Activated naive CD4-positive, alpha-beta T cell treated with anti-CD3 and anti-CD28 coated beads, Interleukin-2, amount 10 ng/mL, durations not matched to agents 7 days and 5 days (primary cell): Measurements from ENCODE around the gene PPIL4.
"Not testable (repeated sequence)": the region's sequence is repeated elsewhere in the genome, so short reads cannot be mapped to it uniquely, and the experiment has no call there.

Experiments
- CTCF ChIA-PET: fragments of 350-600 bp; sonication (Branson Sonifier 250); formaldehyde crosslinking; loops from one replicate; lab custom pipeline; 2021; ENCODE audit warnings: antibody characterized with exemption; lab: Charles Lee
- DNase-seq: peaks from one replicate; pipeline ENCODE4 v3.0.0-alpha.2; 2020
- H3K27ac Mint-ChIP-seq: one replicate; pipeline ENCODE4 v1.8.0; 2021; ENCODE audit warnings: mild to moderate bottlenecking, moderate library complexity, mixed read lengths
- H3K27me3 Mint-ChIP-seq: one replicate; pipeline ENCODE4 v1.8.0; 2021; ENCODE audit warnings: mild to moderate bottlenecking, mixed read lengths
- H3K36me3 Mint-ChIP-seq: one replicate; pipeline ENCODE4 v1.8.0; 2021; ENCODE audit warnings: mixed read lengths
- H3K4me1 Mint-ChIP-seq: one replicate; pipeline ENCODE4 v1.8.0; 2021; ENCODE audit warnings: mixed read lengths
- H3K4me3 Mint-ChIP-seq: one replicate; pipeline ENCODE4 v1.8.0; 2021; ENCODE audit warnings: mild to moderate bottlenecking, moderate library complexity, mixed read lengths
- H3K9me3 Mint-ChIP-seq: one replicate; pipeline ENCODE4 v1.8.0; 2021; ENCODE audit warnings: mixed read lengths

The PPIL4 gene

DNA sequence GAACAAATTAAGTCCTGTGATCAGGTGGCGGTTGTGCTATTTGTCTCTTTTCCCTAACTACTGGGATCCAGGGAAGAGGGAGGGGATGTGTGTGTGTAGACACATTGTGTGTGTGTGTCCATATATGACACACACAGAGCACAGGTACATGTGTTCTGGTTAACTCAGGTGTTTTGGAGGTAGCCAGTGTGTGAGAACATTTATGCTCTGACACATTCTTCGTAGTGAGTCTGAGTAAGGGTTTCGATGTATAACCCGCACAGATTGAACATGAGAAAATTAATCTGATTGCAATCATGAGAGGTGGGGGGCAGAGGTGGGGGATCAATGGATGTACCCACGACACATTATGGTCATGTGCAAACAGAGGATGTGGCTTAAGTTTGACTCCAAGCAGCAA is 73.6 kb downstream of the PPIL4 start:
- CTCF ChIA-PET, result interaction anchor here (1.1 kb wide), 1 partner anchor 10 kb away, joined by 3 read pairs; no protein-coding TSS in a partner anchor
- no peak overlapping the region for H3K4me3 Mint-ChIP-seq
- DNase-seq, result no peak
- H3K4me1 Mint-ChIP-seq, result peaks cover 46% of the 10 kb centered on the region
- no peaks in the 10 kb centered on the region for H3K27me3 Mint-ChIP-seq
- H3K27ac Mint-ChIP-seq, result peak overlapping the region; percentile 39
- H3K36me3 Mint-ChIP-seq, result peaks cover 24% of the 10 kb centered on the region
- no peaks in the 10 kb centered on the region for H3K9me3 Mint-ChIP-seq

DNA sequence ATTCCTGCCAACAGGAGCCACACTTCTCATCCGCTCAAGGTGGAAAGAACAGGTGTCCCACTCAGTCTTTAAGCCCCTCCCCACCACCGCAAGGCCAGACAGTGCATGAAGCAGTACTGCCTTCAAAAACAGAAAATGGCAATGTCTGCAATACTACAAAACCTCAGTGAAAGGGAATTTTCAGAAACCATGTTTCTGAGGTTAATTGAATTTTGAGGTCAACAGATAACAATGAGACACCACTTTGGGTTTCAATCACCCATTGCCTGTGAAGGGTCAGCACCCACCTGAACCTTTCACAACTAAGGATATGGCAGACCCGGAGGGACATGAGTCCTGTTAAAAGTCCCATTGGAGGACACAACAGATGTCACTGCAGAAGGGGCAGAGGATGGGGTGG is 74.0 kb downstream of the PPIL4 start:
- H3K27ac Mint-ChIP-seq, result peak overlapping the region; percentile 52
- H3K9me3 Mint-ChIP-seq, result no peaks in the 10 kb centered on the region
- no peak overlapping the region for H3K4me3 Mint-ChIP-seq
- H3K4me1 Mint-ChIP-seq, result peaks cover 43% of the 10 kb centered on the region
- no peaks in the 10 kb centered on the region for H3K27me3 Mint-ChIP-seq
- DNase-seq, result no peak
- CTCF ChIA-PET, result interaction anchor here (1.1 kb wide), 1 partner anchor 9 kb away, joined by 3 read pairs; no protein-coding TSS in a partner anchor
- peaks cover 21% of the 10 kb centered on the region for H3K36me3 Mint-ChIP-seq

DNA sequence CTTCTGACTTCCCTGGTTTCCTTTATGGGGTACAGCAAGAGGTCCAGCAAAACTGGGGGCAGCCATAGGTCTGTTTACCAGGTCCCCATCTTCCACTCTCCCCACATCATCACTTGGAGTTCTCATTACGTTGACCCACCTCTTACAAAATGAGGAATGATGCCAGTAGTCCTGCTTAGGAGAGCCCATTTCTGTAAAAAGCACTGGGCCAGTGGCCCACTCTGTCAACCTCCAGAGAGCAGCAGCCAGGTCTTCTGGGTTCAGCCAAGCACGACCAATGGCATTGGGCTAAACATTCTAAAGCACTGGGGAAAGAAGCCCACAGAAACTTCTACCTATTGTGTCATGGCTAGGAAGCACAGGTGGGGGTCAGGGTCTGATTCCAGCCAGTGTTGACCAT is 74.9 kb downstream of the PPIL4 start:
- Mint-ChIP-seq H3K36me3 (peaks cover 20% of the 10 kb centered on the region), H3K9me3 (no peaks in the 10 kb centered on the region), H3K27me3 (no peaks in the 10 kb centered on the region), H3K4me1 (peaks cover 43% of the 10 kb centered on the region), H3K27ac (no peak overlapping the region), H3K4me3 (no peak overlapping the region)
- DNase-seq, result no peak
- CTCF ChIA-PET, result no interaction called here

DNA sequence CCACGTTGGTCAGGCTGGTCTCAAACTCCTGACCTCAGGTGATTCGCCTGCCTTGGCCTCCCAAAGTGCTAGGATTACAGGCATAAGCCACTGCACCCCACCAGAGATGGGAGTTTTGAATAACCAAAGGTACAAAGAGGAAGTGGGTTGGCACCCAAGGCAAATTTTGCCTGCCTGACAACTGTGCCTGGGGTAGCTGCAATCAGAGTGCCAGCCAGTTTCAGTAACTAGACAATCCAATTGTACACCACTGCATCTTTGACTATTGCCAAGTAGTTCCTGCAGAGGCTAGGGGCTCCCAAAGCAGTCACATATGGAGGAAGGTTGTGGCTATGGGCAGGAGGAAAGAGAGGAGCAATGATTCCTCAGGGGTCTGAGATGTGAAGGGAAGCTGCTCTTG is 77.7 kb downstream of the PPIL4 start:
- no peak overlapping the region for H3K27ac Mint-ChIP-seq
- CTCF ChIA-PET, result interaction anchor here (1.7 to 2.4 kb wide), 2 partner anchors 17 to 36 kb away, joined by 6 to 7 read pairs; partner anchors contain the start of gene ZC3H12D
- H3K36me3 Mint-ChIP-seq, result peaks cover 14% of the 10 kb centered on the region
- no peak for DNase-seq
- no peaks in the 10 kb centered on the region for H3K27me3 Mint-ChIP-seq
- no peaks in the 10 kb centered on the region for H3K9me3 Mint-ChIP-seq
- no peak overlapping the region for H3K4me3 Mint-ChIP-seq
- H3K4me1 Mint-ChIP-seq, result peaks cover 44% of the 10 kb centered on the region

DNA sequence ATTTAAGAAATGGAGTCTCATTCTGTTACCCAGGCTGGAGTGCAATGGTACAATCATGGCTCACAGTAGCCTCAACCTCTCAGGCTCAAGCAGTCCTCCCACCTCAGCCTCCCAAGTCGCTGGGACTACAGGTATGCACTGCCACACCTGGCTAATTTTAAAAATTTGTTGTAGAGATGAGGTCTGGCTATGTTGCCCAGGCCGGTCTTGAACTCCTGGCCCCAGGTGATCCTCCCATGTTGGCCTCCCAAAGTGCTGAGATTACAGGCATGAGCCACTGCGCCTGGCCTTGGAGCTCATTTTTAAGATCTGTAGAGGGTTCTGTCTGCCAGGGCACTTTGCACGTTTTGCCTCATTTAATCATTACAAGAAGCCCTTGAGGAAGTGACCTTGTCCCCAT is 78.6 kb downstream of the PPIL4 start:
- H3K27ac Mint-ChIP-seq, result no peak overlapping the region
- no peaks in the 10 kb centered on the region for H3K27me3 Mint-ChIP-seq
- no peaks in the 10 kb centered on the region for H3K9me3 Mint-ChIP-seq
- peaks cover 20% of the 10 kb centered on the region for H3K36me3 Mint-ChIP-seq
- DNase-seq, result no peak
- peaks cover 35% of the 10 kb centered on the region for H3K4me1 Mint-ChIP-seq
- CTCF ChIA-PET, result interaction anchor here (0.6 to 2.4 kb wide), 4 partner anchors 9 to 35 kb away, joined by 3 to 7 read pairs (median 6); partner anchors contain the start of gene ZC3H12D
- no peak overlapping the region for H3K4me3 Mint-ChIP-seq

DNA sequence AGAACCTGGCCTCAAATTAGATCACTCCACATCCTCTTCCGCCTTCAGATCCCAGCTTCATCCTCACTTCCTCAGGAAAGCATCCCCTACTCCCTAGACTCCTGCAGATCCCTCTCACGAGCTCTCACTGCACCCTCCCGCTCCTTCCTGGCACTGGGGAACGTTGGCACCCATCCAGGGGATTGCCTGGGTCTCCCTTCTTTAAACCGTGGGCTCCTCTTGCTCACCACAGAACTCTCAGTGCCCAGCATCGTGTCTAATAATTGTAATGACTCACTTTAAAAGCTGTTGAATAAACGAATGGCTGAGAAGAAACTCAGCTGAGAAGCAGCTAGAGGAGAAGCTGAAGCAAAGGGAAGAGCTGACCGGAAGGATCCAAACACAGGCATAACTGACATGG is 81.4 kb downstream of the PPIL4 start:
- H3K36me3 Mint-ChIP-seq, result peaks cover 23% of the 10 kb centered on the region
- CTCF ChIA-PET, result interaction anchor here (1.5 to 3.3 kb wide), 2 partner anchors 32 to 53 kb away, joined by 3 to 13 read pairs; no protein-coding TSS in a partner anchor
- no peak overlapping the region for H3K4me3 Mint-ChIP-seq
- no peak overlapping the region for H3K27ac Mint-ChIP-seq
- H3K4me1 Mint-ChIP-seq, result peaks cover 25% of the 10 kb centered on the region
- H3K27me3 Mint-ChIP-seq, result no peaks in the 10 kb centered on the region
- no peaks in the 10 kb centered on the region for H3K9me3 Mint-ChIP-seq
- DNase-seq, result no peak

DNA sequence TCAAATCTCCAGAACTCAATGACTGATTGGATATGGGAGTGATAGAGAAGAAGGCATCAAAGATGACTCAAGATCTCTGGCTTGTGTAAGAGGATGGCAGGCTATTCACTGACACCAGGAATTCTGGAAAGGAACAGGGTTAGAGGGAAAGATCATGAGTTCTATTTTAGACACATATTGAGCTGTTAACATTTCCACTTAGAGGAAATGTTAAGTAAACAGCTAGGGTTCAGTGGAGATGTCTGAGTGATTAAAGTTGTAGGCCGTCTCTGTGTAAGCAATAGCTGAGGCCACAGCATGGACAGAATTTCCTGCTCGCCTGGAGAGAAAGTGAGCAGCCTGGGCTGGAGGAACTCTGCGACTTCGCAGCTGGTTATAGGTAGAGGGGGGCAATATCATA is 82.1 kb downstream of the PPIL4 start:
- Mint-ChIP-seq H3K27me3 (no peaks in the 10 kb centered on the region), H3K4me1 (peaks cover 23% of the 10 kb centered on the region), H3K27ac (no peak overlapping the region), H3K9me3 (no peaks in the 10 kb centered on the region), H3K36me3 (peaks cover 28% of the 10 kb centered on the region), H3K4me3 (no peak overlapping the region)
- no peak for DNase-seq
- CTCF ChIA-PET, result interaction anchor here (0.7 to 3.3 kb wide), 2 partner anchors 21 to 32 kb away, joined by 3 to 13 read pairs; partner anchors contain the start of gene ZC3H12D

DNA sequence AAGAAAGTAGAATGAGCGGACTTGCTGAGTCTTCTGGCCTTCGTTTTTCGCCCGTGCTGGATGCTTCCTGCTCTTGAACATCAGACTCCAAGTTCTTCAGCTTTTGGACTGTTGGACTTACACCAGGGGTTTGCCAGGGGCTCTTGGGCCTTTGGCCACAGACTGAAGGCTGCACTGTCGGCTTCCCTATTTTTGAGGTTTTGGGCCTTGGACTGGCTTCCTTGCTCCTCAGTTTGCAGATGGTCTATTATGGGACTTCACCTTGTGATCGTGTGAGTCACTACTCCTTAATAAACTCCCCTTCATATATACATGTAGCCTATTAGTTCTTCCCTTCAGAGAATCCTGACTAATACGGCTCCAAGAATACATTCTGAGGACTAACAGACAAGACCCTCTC is 83.1 kb downstream of the PPIL4 start:
- H3K36me3 Mint-ChIP-seq, result peaks cover 28% of the 10 kb centered on the region
- not testable (repeated sequence) for H3K9me3 Mint-ChIP-seq, H3K4me3 Mint-ChIP-seq, DNase-seq, H3K27me3 Mint-ChIP-seq
- H3K4me1 Mint-ChIP-seq, result peaks cover 14% of the 10 kb centered on the region
- CTCF ChIA-PET, result interaction anchor here (0.7 to 3.3 kb wide), 4 partner anchors 10 to 54 kb away, joined by 3 to 13 read pairs (median 4); no protein-coding TSS in a partner anchor
- peak overlapping the region; percentile 16 for H3K27ac Mint-ChIP-seq

DNA sequence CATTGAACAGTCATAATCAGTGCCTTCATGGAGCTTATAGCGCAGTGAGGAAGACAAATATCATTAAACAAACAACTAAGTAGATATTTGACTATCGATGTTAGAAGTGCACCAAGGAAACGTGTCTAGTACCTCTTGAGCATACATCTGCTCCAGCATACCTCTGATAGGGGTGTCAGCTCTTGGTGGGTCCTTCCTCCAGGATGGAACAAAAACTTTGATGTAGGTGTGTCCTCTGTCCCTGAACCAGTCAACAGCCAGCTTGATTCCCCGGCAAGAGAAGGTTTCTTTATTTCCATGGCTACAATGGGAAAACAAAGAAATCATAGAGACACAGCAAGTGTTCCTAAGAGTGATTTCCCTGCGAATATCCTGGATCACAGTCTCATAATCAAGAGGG is 84.2 kb downstream of the PPIL4 start:
- no peaks in the 10 kb centered on the region for H3K9me3 Mint-ChIP-seq
- no peak for DNase-seq
- no peaks in the 10 kb centered on the region for H3K27me3 Mint-ChIP-seq
- H3K4me3 Mint-ChIP-seq, result no peak overlapping the region
- H3K4me1 Mint-ChIP-seq, result peaks cover 12% of the 10 kb centered on the region
- H3K27ac Mint-ChIP-seq, result no peak overlapping the region
- peaks cover 33% of the 10 kb centered on the region for H3K36me3 Mint-ChIP-seq
- CTCF ChIA-PET, result interaction anchor here (0.6 to 3.3 kb wide), 4 partner anchors 12 to 79 kb away, joined by 3 to 13 read pairs (median 6); no protein-coding TSS in a partner anchor

DNA sequence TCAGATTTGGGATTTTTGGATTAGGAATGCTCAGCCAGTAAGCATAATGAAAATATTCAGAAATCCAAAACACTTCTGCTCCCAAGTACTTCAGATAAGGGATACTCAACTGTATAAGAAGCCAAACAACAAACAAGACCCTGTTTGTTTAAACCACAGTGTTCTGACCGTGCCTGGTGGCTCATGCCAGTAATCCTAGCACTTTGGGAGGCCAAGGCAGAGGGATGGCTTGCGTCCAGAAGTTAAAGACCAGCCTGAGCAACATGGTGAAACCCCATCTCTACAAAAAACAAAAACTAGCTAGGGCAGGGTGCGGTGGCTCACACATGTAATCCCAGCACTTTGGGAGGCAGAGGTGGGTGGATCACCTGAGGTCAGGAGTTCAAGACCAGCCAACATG is 85.6 kb downstream of the PPIL4 start:
- not testable (repeated sequence) for DNase-seq, H3K4me3 Mint-ChIP-seq, H3K4me1 Mint-ChIP-seq, H3K27ac Mint-ChIP-seq, H3K27me3 Mint-ChIP-seq, H3K9me3 Mint-ChIP-seq
- H3K36me3 Mint-ChIP-seq, result peaks cover 33% of the 10 kb centered on the region
- CTCF ChIA-PET, result interaction anchor here (1.9 kb wide), 1 partner anchor 14 kb away, joined by 6 read pairs; no protein-coding TSS in a partner anchor

DNA sequence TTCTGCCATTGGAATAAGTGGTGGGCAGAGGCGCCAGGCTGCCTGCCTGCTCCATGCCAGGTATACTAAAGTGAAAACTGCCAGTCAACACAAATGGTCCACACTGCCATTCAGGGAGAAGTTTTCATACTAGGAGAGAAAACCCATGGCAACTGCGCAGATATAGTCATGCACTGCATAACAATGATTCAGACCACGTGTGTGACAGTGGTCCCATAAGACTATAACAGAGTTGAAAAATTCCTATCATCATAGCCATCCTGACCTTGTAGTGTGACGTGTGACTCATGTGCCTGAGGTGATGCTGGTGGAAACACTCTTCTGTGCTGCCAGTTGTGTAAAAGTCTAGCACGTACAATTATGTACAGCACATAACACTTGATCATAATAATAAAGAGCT is 86.1 kb downstream of the PPIL4 start:
- Mint-ChIP-seq H3K36me3 (peaks cover 33% of the 10 kb centered on the region), H3K4me3 (no peak overlapping the region), H3K4me1 (peaks cover 3% of the 10 kb centered on the region), H3K9me3 (no peaks in the 10 kb centered on the region), H3K27me3 (no peaks in the 10 kb centered on the region), H3K27ac (no peak overlapping the region)
- CTCF ChIA-PET, result no interaction called here
- DNase-seq, result no peak

DNA sequence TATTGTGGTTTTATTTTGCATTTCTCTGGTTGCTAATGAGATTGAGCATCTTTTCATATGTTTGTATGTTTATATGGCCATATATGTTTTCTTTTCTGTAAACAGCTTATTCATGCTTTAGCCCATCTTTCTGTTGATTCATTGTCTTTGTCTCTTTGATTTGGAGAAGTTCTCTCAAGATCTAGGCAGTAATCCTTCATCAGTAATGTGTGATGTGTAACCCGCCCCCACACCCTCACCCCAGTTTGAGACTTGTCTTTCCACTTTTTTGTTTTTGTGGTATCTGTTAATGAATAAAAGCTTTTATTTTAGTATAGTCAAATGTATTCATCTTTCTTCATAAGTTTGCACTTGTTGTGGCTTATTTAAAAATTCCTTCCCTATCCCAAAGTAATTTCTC is 87.0 kb downstream of the PPIL4 start:
- no peak overlapping the region for H3K27ac Mint-ChIP-seq
- no peak for DNase-seq
- H3K36me3 Mint-ChIP-seq, result peaks cover 33% of the 10 kb centered on the region
- H3K4me1 Mint-ChIP-seq, result peaks cover 4% of the 10 kb centered on the region
- H3K27me3 Mint-ChIP-seq, result no peaks in the 10 kb centered on the region
- H3K4me3 Mint-ChIP-seq, result no peak overlapping the region
- CTCF ChIA-PET, result no interaction called here
- H3K9me3 Mint-ChIP-seq, result no peaks in the 10 kb centered on the region

DNA sequence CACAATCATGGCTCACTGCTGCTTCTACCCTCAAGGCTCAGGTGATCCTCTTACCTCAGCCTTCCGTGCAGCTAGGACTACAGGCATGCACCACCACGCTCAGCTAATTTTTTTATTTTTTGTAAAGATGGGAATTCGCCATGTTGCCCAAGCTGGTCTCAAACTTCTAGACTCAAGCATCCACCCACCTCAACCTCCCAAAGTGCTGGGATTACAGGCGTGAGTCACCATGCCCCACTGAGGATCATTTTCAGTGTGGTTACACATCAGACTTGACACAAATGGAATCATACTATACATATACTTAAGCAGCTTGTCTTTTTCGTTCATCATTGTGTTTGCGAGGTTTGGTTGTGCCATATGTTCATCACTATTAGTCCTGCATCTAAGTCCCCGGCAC is 87.6 kb downstream of the PPIL4 start:
- CTCF ChIA-PET, result no interaction called here
- H3K27ac Mint-ChIP-seq, result no peak overlapping the region
- DNase-seq, result no peak
- no peaks in the 10 kb centered on the region for H3K9me3 Mint-ChIP-seq
- H3K4me1 Mint-ChIP-seq, result peaks cover 4% of the 10 kb centered on the region
- no peak overlapping the region for H3K4me3 Mint-ChIP-seq
- peaks cover 32% of the 10 kb centered on the region for H3K36me3 Mint-ChIP-seq
- no peaks in the 10 kb centered on the region for H3K27me3 Mint-ChIP-seq

DNA sequence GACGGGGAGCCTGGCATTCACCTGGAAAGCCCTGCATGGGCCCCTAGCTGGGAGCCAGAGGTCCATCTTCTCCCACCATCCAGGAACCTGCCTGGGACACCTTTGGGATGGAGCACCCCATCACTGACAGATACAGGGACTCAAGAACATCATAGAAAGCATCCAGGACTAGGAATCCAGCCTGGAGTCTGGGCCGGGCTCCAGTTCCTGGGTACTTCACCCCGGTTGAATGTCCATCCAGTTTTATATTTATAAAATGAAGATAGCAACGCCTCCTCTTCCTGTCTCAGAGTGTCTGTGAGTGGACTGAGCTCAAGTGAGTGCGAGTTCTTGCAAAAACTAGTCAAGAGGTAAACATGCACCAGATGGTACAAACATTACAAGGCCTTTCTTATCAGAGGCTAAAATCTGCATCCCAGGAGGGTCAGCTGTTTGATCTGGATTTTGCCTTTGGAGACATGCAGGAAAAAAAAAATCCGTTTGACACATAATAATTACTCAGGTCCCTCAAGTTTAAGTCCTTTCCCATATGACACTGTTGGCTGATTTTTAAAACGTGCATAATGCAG is 88.4 kb downstream of the PPIL4 start:
- peaks cover 25% of the 10 kb centered on the region for H3K36me3 Mint-ChIP-seq

More for the DNA sequence above, 88.4 kb downstream of the PPIL4 start:
- DNase-seq, result no peak
- Mint-ChIP-seq H3K4me3 (no peak overlapping the region), H3K4me1 (peaks cover 5% of the 10 kb centered on the region), H3K9me3 (no peaks in the 10 kb centered on the region), H3K27me3 (no peaks in the 10 kb centered on the region), H3K27ac (no peak overlapping the region)
- CTCF ChIA-PET, result no interaction called here
